GM12878 (cell line): Measurements from ENCODE around the gene XAGE2.

Source experiments
- BHLHE40 ChIP-seq, 2 experiments: fragments of 450-650 bp in 1 of 2; IDR thresholded peaks; 2 replicates each; pipeline ENCODE4 v1.6.1; 2011 to 2017; ENCODE audit warnings: low read depth in 2 of 2, borderline replicate concordance in 1 of 2, improper control_type of control experiment in 1 of 2, low read length in 1 of 2, mild to moderate bottlenecking in 1 of 2
- CBX5 ChIP-seq: sonication (generic); IDR thresholded peaks from 2 replicates; pipeline ENCODE4 v1.6.1; 2016; ENCODE audit warnings: low read depth, moderate library complexity, mild to moderate bottlenecking, inconsistent platforms
- CTCF ChIP-seq, 3 experiments: IDR thresholded peaks in 2 of 3; conservative IDR thresholded peaks in 1 of 3; 2 replicates each; pipeline ENCODE4 v1.5.1; 2011; ENCODE audit warnings: low read depth in 3 of 3, low read length in 3 of 3, mild to moderate bottlenecking in 3 of 3, control low read depth in 2 of 3, moderate library complexity in 2 of 3, inconsistent platforms in 1 of 3, mixed read lengths in 1 of 3; ENCODE audit not compliant: control insufficient read depth in 2 of 3, insufficient read depth in 1 of 3; ENCODE audit errors: extremely low read depth in 1 of 3
- E2F4 ChIP-seq: IDR thresholded peaks from 2 replicates; pipeline ENCODE4 v1.6.1; 2012; ENCODE audit warnings: low read depth, low read length, improper control_type of control experiment
- EZH2 ChIP-seq: IDR thresholded peaks from 2 replicates; pipeline ENCODE4 v1.6.1; 2012; ENCODE audit warnings: low read depth, mild to moderate bottlenecking, control low read depth, inconsistent platforms, low read length, borderline replicate concordance; ENCODE audit not compliant: control insufficient read depth
- HCFC1 ChIP-seq: fragments of 150-350 bp; IDR thresholded peaks from 2 replicates; pipeline ENCODE4 v1.6.1; 2014; ENCODE audit warnings: low read length
- POLR2A ChIP-seq: IDR thresholded peaks from 2 replicates; pipeline ENCODE4 v1.6.1; 2011; ENCODE audit warnings: low read depth, mild to moderate bottlenecking, low read length
- SMC3 ChIP-seq: IDR thresholded peaks from 2 replicates; pipeline ENCODE4 v1.6.1; 2011; ENCODE audit warnings: low read length, improper control_type of control experiment, borderline replicate concordance
- STAT1 ChIP-seq: fragments of 450-650 bp; conservative IDR thresholded peaks from 2 replicates; pipeline ENCODE4 v1.6.1; 2014; ENCODE audit warnings: antibody characterized with exemption, mild to moderate bottlenecking
- TAF1 ChIP-seq: IDR thresholded peaks from 2 replicates; pipeline ENCODE4 v1.6.1; 2011; ENCODE audit warnings: mild to moderate bottlenecking, low read depth, low read length, borderline replicate concordance
- ZNF217 ChIP-seq: fragments of 450-650 bp; IDR thresholded peaks from 2 replicates; pipeline ENCODE4 v1.6.1; 2017; ENCODE audit warnings: antibody characterized with exemption, mild to moderate bottlenecking

GRCh38 chrX:52352551-52352950 is 16.3 kb upstream of the XAGE2 start:
- no peak for TF ChIP-seq CTCF (IDR thresholded peaks at IDR 0.05 in 2 of 3, conservative IDR thresholded peaks at IDR 0.05 in 1 of 3; ENCODE audit: control insufficient read depth in 2 of 3, extremely low read depth in 1 of 3, insufficient read depth in 1 of 3, low read depth in 3 of 3, low read length in 3 of 3)
- no peak for TF ChIP-seq E2F4
- no peak for TF ChIP-seq STAT1
- TF ChIP-seq BHLHE40 (IDR thresholded peaks at IDR 0.05; ENCODE audit: borderline replicate concordance in 1 of 2, low read depth in 2 of 2, low read length in 1 of 2): no peak
- no peak for TF ChIP-seq EZH2
- no peak for TF ChIP-seq TAF1
- TF ChIP-seq ZNF217: no peak
- no peak for TF ChIP-seq POLR2A
- no peak for TF ChIP-seq SMC3
- no peak for TF ChIP-seq CBX5
- no peak for TF ChIP-seq HCFC1
